HepG2 (cell line): ENCODE data around the gene AGAP1. TPM values are rescaled to one million over a fixed set of nuclear protein-coding genes. Genes with fewer than 3 reads are reported as not detected.

Experiments used
- ATF4 ChIP-seq, 2 experiments: fragments of 450-650 bp in 1 of 2; sonication (generic) in 1 of 2; formaldehyde crosslinking; IDR thresholded peaks; 2 replicates each; pipeline versions ENCODE4 v1.5.0 to v1.8.0; 2020 to 2022; ENCODE audit warnings: mild to moderate bottlenecking in 1 of 2, missing genetic modification reagents in 1 of 2
- CREBL2 ChIP-seq: sonication (generic); formaldehyde crosslinking; IDR thresholded peaks from 2 replicates; pipeline ENCODE4 v1.8.1; 2023; ENCODE audit warnings: missing genetic modification reagents, mild to moderate bottlenecking, borderline replicate concordance
- E2F2 ChIP-seq: sonication (generic); formaldehyde crosslinking; IDR thresholded peaks from 2 replicates; pipeline ENCODE4 v1.4.0; 2020; ENCODE audit warnings: missing genetic modification reagents, borderline replicate concordance
- ELF1 ChIP-seq: sonication (generic); formaldehyde crosslinking; IDR thresholded peaks from 2 replicates; pipeline ENCODE4 v1.4.0; 2020; ENCODE audit warnings: missing genetic modification reagents
- HMGA1 ChIP-seq: sonication (generic); formaldehyde crosslinking; conservative IDR thresholded peaks from 2 replicates; pipeline ENCODE4 v1.4.0; 2020; ENCODE audit warnings: missing genetic modification reagents
- HNF4G ChIP-seq, 2 experiments: sonication (generic) in 1 of 2; formaldehyde crosslinking in 1 of 2; IDR thresholded peaks; 2 replicates each; pipeline versions ENCODE4 v1.4.0 to v1.6.1; 2011 to 2020; ENCODE audit warnings: borderline replicate concordance in 2 of 2, low read depth in 2 of 2, mild to moderate bottlenecking in 2 of 2, low read length in 1 of 2, missing genetic modification reagents in 1 of 2, moderate library complexity in 1 of 2
- LCORL ChIP-seq, 2 experiments: fragments of 450-650 bp in 1 of 2; sonication (generic) in 1 of 2; formaldehyde crosslinking in 1 of 2; IDR thresholded peaks; 2 replicates each; pipeline versions ENCODE4 v1.5.0 to v1.6.1; 2017 to 2020; ENCODE audit warnings: antibody characterized with exemption in 1 of 2, missing genetic modification reagents in 1 of 2
- NR0B2 ChIP-seq: sonication (generic); formaldehyde crosslinking; IDR thresholded peaks from 2 replicates; pipeline ENCODE4 v1.4.0; 2020; ENCODE audit warnings: mild to moderate bottlenecking, missing genetic modification reagents
- RBAK ChIP-seq: sonication (generic); formaldehyde crosslinking; IDR thresholded peaks from 2 replicates; pipeline ENCODE4 v1.5.1; 2020; ENCODE audit warnings: mild to moderate bottlenecking, missing genetic modification reagents
- RXRB ChIP-seq: IDR thresholded peaks from 2 replicates; pipeline ENCODE4 v1.6.1; 2016; ENCODE audit warnings: borderline replicate concordance, missing genetic modification reagents, missing compliant biosample characterization
- ZFP36L1 ChIP-seq: sonication (generic); formaldehyde crosslinking; IDR thresholded peaks from 2 replicates; pipeline ENCODE4 v1.8.0; 2022; ENCODE audit warnings: mild to moderate bottlenecking, missing genetic modification reagents, moderate library complexity
- ZKSCAN8 ChIP-seq: IDR thresholded peaks from 2 replicates; pipeline ENCODE4 v1.6.1; 2016; ENCODE audit warnings: borderline replicate concordance, missing genetic modification reagents, missing compliant biosample characterization
- ZMYM3 ChIP-seq: sonication (generic); formaldehyde crosslinking; IDR thresholded peaks from 2 replicates; pipeline ENCODE4 v1.5.1; 2020; ENCODE audit warnings: mild to moderate bottlenecking, missing genetic modification reagents
- ZNF256 ChIP-seq: sonication (generic); formaldehyde crosslinking; conservative IDR thresholded peaks from 2 replicates; pipeline ENCODE4 v1.4.0; 2020; ENCODE audit warnings: missing genetic modification reagents
- ZNF318 ChIP-seq: sonication (generic); formaldehyde crosslinking; IDR thresholded peaks from 2 replicates; pipeline ENCODE4 v1.4.0; 2020; ENCODE audit warnings: mild to moderate bottlenecking, missing genetic modification reagents
- ZNF780A ChIP-seq: sonication (generic); formaldehyde crosslinking; IDR thresholded peaks from 2 replicates; pipeline ENCODE4 v1.8.0; 2022; ENCODE audit warnings: mild to moderate bottlenecking, missing genetic modification reagents, moderate library complexity
- polyA plus RNA-seq, 8 experiments: library from polyadenylated mRNA; depleted of rRNA in 3 of 8; stranded (reverse) in 7 of 8; unstranded in 1 of 8; fragments of >200 nt; fragmentation: Illumina TruSeq in 4 of 8; extraction: Trizol in 4 of 8; gene quantifications; 2 replicates each; pipeline versions ENCODE4 v1.2.1 to v1.2.3, GENCODE V29; 2011 to 2016; ENCODE audit warnings: low read depth in 4 of 8, missing spikeins in 1 of 8, mixed read lengths in 1 of 8; ENCODE audit not compliant: insufficient read depth in 1 of 8
- total RNA-seq, 5 experiments: library from RNA; depleted of rRNA; stranded (reverse); fragments of >200 nt; fragmentation: Illumina TruSeq; extraction: Trizol; gene quantifications; 2 replicates each; pipeline ENCODE4 v1.2.3, GENCODE V29; 2016; ENCODE audit warnings: low read depth in 1 of 5

AGAP1 gene
- total and polyA plus RNA-seq, 2 of the 13 experiments (the other 11 are each of a cell fraction or from before 2014, with no cell fraction given), result 21.2 to 32.7 TPM

- no peak for TF ChIP-seq ZNF318
- peak in 1 of 2 experiments; percentile 76; a peak in 2 of 4 replicates for TF ChIP-seq ATF4 (CRISPR knock-in tag; IDR thresholded peaks at IDR 0.05)
- 0 out of 2 replicates have a peak, but pooled peaks have one; percentile 43 for TF ChIP-seq ZFP36L1
- peak; percentile 48; the same call in 1 of the 2 replicates for TF ChIP-seq ZKSCAN8 (CRISPR knock-in tag)
- peak; percentile 79 for TF ChIP-seq ZMYM3 (CRISPR knock-in tag)
- TF ChIP-seq ZNF256, result no peak
- TF ChIP-seq LCORL (IDR thresholded peaks at IDR 0.05), result no peak
- peak; percentile 76 for TF ChIP-seq LCORL (CRISPR knock-in tag; IDR thresholded peaks at IDR 0.05)
- TF ChIP-seq RBAK, result no peak
- TF ChIP-seq CREBL2 (CRISPR knock-in tag), result no peak
- no peak for TF ChIP-seq HNF4G (IDR thresholded peaks at IDR 0.05; ENCODE audit: borderline replicate concordance, low read depth, low read length)
- TF ChIP-seq HNF4G (CRISPR knock-in tag; IDR thresholded peaks at IDR 0.05; ENCODE audit: borderline replicate concordance, low read depth), result peak; percentile 17; the same call in 1 of the 2 replicates
- no peak for TF ChIP-seq NR0B2 (CRISPR knock-in tag)
- no peak for TF ChIP-seq HMGA1 (CRISPR knock-in tag)
- TF ChIP-seq ZNF780A, result no peak
- TF ChIP-seq ELF1 (CRISPR knock-in tag), result no peak
- no peak for TF ChIP-seq E2F2
- no peak; the same call in 1 of the 2 replicates for TF ChIP-seq RXRB
These were observed 83.8 kb downstream of the AGAP1 start (continued) for GRCh38 chr2:235577404-235578330.
